ENCODE data around the gene STXBP6. TPM values are rescaled to one million over a fixed set of nuclear protein-coding genes. Genes with fewer than 3 reads are reported as not detected.

STXBP6 gene
- total RNA-seq, 1 experiment from 2014 or later = not detected

DNA sequence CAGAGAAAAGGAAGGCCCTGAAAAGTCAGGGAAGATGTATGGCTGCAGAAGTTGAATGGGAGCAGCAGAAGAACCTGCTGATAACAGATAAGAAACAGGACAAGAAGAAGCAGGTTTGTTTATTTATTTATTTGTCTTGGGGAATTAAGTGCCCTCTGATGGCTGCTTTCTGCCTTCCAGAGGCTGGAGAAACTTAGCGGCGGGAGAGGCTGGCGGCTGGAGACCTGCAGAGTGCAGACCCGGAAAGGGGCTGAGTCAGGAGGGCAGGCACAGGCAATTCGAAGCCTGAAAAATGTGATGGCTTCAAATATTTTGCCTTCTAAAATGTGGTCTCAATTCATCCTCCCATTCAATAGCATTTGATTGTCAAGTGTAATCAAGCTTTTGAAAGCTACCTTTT is 247.7 kb downstream of the STXBP6 start:
- BruUV-seq (replicated peaks) = no TSS peak
- intact Hi-C loops (cut with micrococcal nuclease; ENCODE audit: unreplicated experiment) = loop anchor here (10.0 kb wide), 1 partner anchor 243 kb away; no protein-coding TSS in a partner anchor
- POLR2A ChIA-PET = no interaction called here
- no peaks in the 10 kb centered on the region for H3K36me3 ChIP-seq (ENCODE audit: control insufficient read depth, insufficient read depth, low read length)
- CTCF ChIA-PET = no interaction called here
- ATAC-seq = no peak
- H3K4me3 ChIP-seq (ENCODE audit: low read depth in 2 of 2, low read length in 2 of 2) = no peak overlapping the region
- in situ Hi-C loops (cut with HindIII; ENCODE audit: low pct_unique_long_range_greater_than_20kb, low sequenced_read_pairs) = no loop called here
- no peaks in the 10 kb centered on the region for H3K27me3 ChIP-seq (ENCODE audit: control insufficient read depth, insufficient read depth, low read length)
- no peak for DNase-seq (ENCODE audit: low read depth, low spot score)
- no peaks in the 10 kb centered on the region for H3K9me3 ChIP-seq (ENCODE audit: control insufficient read depth, insufficient read depth, low read depth, low read length)
- no peaks in the 10 kb centered on the region for H3K4me1 ChIP-seq (ENCODE audit: control insufficient read depth, insufficient read depth, low read length)
- no peak for TF ChIP-seq POLR2AphosphoS5 (IDR thresholded peaks at IDR 0.05; ENCODE audit: low read depth, low read length)
- H3K27ac ChIP-seq (ENCODE audit: low read length) = no peak overlapping the region

DNA sequence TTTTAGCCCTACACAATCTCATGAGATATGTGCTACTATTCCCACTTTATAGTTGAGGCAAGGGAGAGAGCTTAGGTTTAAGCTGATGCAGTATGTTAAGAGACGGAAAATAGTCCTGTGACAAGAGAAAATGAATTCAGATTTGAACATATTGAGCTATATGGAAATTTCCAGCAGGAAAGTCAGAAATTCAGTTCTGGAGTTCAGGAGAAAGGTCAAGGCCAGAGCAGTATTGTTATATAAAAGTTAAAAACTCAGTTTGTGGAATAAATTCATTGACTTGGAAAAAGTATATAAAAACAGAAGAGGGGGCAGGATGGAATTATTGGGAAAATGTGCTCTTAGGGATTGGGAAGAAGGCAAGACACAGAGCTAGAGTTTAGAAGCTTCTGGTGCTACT is 248.9 kb downstream of the STXBP6 start:
- no peaks in the 10 kb centered on the region for H3K4me1 ChIP-seq (ENCODE audit: control insufficient read depth, insufficient read depth, low read length)
- DNase-seq (ENCODE audit: low read depth, low spot score) (no peak), ATAC-seq (no peak)
- no peaks in the 10 kb centered on the region for H3K36me3 ChIP-seq (ENCODE audit: control insufficient read depth, insufficient read depth, low read length)
- in situ Hi-C loops (cut with HindIII; ENCODE audit: low pct_unique_long_range_greater_than_20kb, low sequenced_read_pairs) = no loop called here
- H3K9me3 ChIP-seq (ENCODE audit: control insufficient read depth, insufficient read depth, low read depth, low read length) = no peaks in the 10 kb centered on the region
- H3K27ac ChIP-seq (ENCODE audit: low read length) = no peak overlapping the region
- intact Hi-C loops (cut with micrococcal nuclease; ENCODE audit: unreplicated experiment) = loop anchor here (10.0 kb wide), 1 partner anchor 244 kb away; no protein-coding TSS in a partner anchor
- TF ChIP-seq SIN3A (IDR thresholded peaks at IDR 0.05; ENCODE audit: borderline replicate concordance, insufficient read depth, low read depth, low read length) = no peak
- no peak for TF ChIP-seq TCF7L2 (IDR thresholded peaks at IDR 0.05; ENCODE audit: low read depth, low read length)
- no peak for TF ChIP-seq POLR2AphosphoS5 (IDR thresholded peaks at IDR 0.05; ENCODE audit: low read depth, low read length)
- TF ChIP-seq, protein P1, sequence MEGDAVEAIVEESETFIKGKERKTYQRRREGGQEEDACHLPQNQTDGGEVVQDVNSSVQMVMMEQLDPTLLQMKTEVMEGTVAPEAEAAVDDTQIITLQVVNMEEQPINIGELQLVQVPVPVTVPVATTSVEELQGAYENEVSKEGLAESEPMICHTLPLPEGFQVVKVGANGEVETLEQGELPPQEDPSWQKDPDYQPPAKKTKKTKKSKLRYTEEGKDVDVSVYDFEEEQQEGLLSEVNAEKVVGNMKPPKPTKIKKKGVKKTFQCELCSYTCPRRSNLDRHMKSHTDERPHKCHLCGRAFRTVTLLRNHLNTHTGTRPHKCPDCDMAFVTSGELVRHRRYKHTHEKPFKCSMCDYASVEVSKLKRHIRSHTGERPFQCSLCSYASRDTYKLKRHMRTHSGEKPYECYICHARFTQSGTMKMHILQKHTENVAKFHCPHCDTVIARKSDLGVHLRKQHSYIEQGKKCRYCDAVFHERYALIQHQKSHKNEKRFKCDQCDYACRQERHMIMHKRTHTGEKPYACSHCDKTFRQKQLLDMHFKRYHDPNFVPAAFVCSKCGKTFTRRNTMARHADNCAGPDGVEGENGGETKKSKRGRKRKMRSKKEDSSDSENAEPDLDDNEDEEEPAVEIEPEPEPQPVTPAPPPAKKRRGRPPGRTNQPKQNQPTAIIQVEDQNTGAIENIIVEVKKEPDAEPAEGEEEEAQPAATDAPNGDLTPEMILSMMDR (IDR thresholded peaks at IDR 0.05) = no peak
- TF ChIP-seq, protein P2, sequence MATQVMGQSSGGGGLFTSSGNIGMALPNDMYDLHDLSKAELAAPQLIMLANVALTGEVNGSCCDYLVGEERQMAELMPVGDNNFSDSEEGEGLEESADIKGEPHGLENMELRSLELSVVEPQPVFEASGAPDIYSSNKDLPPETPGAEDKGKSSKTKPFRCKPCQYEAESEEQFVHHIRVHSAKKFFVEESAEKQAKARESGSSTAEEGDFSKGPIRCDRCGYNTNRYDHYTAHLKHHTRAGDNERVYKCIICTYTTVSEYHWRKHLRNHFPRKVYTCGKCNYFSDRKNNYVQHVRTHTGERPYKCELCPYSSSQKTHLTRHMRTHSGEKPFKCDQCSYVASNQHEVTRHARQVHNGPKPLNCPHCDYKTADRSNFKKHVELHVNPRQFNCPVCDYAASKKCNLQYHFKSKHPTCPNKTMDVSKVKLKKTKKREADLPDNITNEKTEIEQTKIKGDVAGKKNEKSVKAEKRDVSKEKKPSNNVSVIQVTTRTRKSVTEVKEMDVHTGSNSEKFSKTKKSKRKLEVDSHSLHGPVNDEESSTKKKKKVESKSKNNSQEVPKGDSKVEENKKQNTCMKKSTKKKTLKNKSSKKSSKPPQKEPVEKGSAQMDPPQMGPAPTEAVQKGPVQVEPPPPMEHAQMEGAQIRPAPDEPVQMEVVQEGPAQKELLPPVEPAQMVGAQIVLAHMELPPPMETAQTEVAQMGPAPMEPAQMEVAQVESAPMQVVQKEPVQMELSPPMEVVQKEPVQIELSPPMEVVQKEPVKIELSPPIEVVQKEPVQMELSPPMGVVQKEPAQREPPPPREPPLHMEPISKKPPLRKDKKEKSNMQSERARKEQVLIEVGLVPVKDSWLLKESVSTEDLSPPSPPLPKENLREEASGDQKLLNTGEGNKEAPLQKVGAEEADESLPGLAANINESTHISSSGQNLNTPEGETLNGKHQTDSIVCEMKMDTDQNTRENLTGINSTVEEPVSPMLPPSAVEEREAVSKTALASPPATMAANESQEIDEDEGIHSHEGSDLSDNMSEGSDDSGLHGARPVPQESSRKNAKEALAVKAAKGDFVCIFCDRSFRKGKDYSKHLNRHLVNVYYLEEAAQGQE (IDR thresholded peaks at IDR 0.05; ENCODE audit: insufficient read depth in 1 of 2, low read depth in 2 of 2, low read length in 1 of 2) = no peak
- H3K4me3 ChIP-seq (ENCODE audit: low read depth in 2 of 2, low read length in 2 of 2) = no peak overlapping the region
- ChIA-PET POLR2A (no interaction called here), CTCF (no interaction called here)
- H3K27me3 ChIP-seq (ENCODE audit: control insufficient read depth, insufficient read depth, low read length) = no peaks in the 10 kb centered on the region
- no TSS peak for BruUV-seq (replicated peaks)

DNA sequence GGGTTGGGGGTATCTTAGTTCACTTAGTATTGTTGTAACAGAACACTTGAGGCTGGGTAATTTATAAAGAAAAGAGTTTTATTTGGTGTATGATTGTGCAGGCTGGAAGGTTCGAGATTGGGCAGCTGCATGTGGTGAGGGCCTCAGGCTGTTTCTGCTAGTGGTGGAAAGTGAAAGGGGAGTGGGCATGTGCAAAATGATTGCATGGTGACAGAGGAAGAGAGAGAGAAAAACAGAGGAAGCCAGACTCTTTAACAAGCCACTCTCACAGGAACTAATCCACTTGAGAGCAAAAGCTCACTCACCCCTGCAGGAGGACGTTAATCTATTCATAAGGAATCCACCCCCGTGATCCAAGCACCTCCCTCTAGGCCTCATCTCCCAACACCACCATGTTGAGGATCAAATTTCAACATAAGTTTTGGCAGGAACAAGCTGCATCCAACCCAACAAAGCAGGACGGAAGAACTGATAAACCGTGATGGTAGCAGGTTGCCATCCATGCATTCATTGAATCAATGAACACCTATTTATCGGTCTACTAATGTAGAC is 251.0 kb downstream of the STXBP6 start:
- BruUV-seq (replicated peaks) = no TSS peak
- CTCF ChIA-PET = no interaction called here
- intact Hi-C loops (cut with micrococcal nuclease; ENCODE audit: unreplicated experiment) (no loop called here), in situ Hi-C loops (cut with HindIII; ENCODE audit: low pct_unique_long_range_greater_than_20kb, low sequenced_read_pairs) (no loop called here)
- Histone ChIP-seq H3K4me3 (ENCODE audit: low read depth in 2 of 2, low read length in 2 of 2) (no peak overlapping the region), H3K4me1 (ENCODE audit: control insufficient read depth, insufficient read depth, low read length) (no peaks in the 10 kb centered on the region), H3K27me3 (ENCODE audit: control insufficient read depth, insufficient read depth, low read length) (no peaks in the 10 kb centered on the region), H3K36me3 (ENCODE audit: control insufficient read depth, insufficient read depth, low read length) (no peaks in the 10 kb centered on the region), H3K9me3 (ENCODE audit: control insufficient read depth, insufficient read depth, low read depth, low read length) (no peaks in the 10 kb centered on the region), H3K27ac (ENCODE audit: low read length) (no peak overlapping the region)
- no peak for ATAC-seq
- DNase-seq (ENCODE audit: low read depth, low spot score) = no peak
- TF ChIP-seq, protein P2 (IDR thresholded peaks at IDR 0.05; ENCODE audit: insufficient read depth in 1 of 2, low read depth in 2 of 2, low read length in 1 of 2) = no peak
- no peak for TF ChIP-seq SIN3A (IDR thresholded peaks at IDR 0.05; ENCODE audit: borderline replicate concordance, insufficient read depth, low read depth, low read length)
- TF ChIP-seq TCF7L2 (IDR thresholded peaks at IDR 0.05; ENCODE audit: low read depth, low read length) = no peak
- TF ChIP-seq POLR2AphosphoS5 (IDR thresholded peaks at IDR 0.05; ENCODE audit: low read depth, low read length) = no peak
- TF ChIP-seq, protein P1 (IDR thresholded peaks at IDR 0.05) = no peak
- POLR2A ChIA-PET = no interaction called here
